Measurements from ENCODE around the gene ZDHHC24.
A peak's percentile ranks its signal among the peaks of the same experiment; 100 is the strongest.

Gene ZDHHC24

GRCh38 chr11:66497206-66497605 is 48.6 kb downstream of the ZDHHC24 start:
- DNase-seq (ENCODE audit: low spot score): no peak

GRCh38 chr11:66495401-66495854 is 50.4 kb downstream of the ZDHHC24 start:
- DNase-seq (ENCODE audit: low spot score): no peak

GRCh38 chr11:66494935-66495334 is 50.9 kb downstream of the ZDHHC24 start:
- no peak for DNase-seq (ENCODE audit: low spot score)

- DNase-seq (ENCODE audit: low spot score): no peak
Measured at GRCh38 chr11:66494458-66494857, 51.4 kb downstream of the ZDHHC24 start.

GRCh38 chr11:66493130-66493529 is 52.7 kb downstream of the ZDHHC24 start:
- no peak for DNase-seq (ENCODE audit: low spot score)

GRCh38 chr11:66492161-66492865 is 53.5 kb downstream of the ZDHHC24 start:
- DNase-seq (ENCODE audit: low spot score): no peak

GRCh38 chr11:66491315-66491935 is 54.4 kb downstream of the ZDHHC24 start:
- no peak for DNase-seq (ENCODE audit: low spot score)

GRCh38 chr11:66489636-66490035 is 56.2 kb downstream of the ZDHHC24 start:
- DNase-seq (ENCODE audit: low spot score): no peak

- no peak for DNase-seq (ENCODE audit: low spot score)
Measured at GRCh38 chr11:66488957-66489356, 56.9 kb downstream of the ZDHHC24 start.

- no peak for DNase-seq (ENCODE audit: low spot score)
Measured at GRCh38 chr11:66484806-66485380, 61.0 kb downstream of the ZDHHC24 start.

- DNase-seq (ENCODE audit: low spot score): peak; percentile 97
Measured at GRCh38 chr11:66480117-66480938, 65.5 kb downstream of the ZDHHC24 start, which contains the start of gene DPP3. Gene DPP3, plus strand, starts transcription at chr11:66480434. Its CDS starts 1,767 bp downstream, at chr11:66482201.

GRCh38 chr11:66479394-66480116 is 66.3 kb downstream of the ZDHHC24 start:
- DNase-seq (ENCODE audit: low spot score): peak; percentile 31

- DNase-seq (ENCODE audit: low spot score): peak; percentile 26
Measured at GRCh38 chr11:66478729-66479393, 67.0 kb downstream of the ZDHHC24 start.

GRCh38 chr11:66477263-66478201 is 68.3 kb downstream of the ZDHHC24 start:
- no peak for DNase-seq (ENCODE audit: low spot score)

- DNase-seq (ENCODE audit: low spot score): no peak
Measured at GRCh38 chr11:66476841-66477251, 69.0 kb downstream of the ZDHHC24 start.

GRCh38 chr11:66476173-66476840 is 69.5 kb downstream of the ZDHHC24 start:
- no peak for DNase-seq (ENCODE audit: low spot score)

GRCh38 chr11:66475349-66476172 is 70.3 kb downstream of the ZDHHC24 start:
- no peak for DNase-seq (ENCODE audit: low spot score)

Data from LoVo (cell line).